GM18498 (cell line): ENCODE measurements around the gene PEX1.
"Not testable (repeated sequence)": the region's sequence is repeated elsewhere in the genome, so short reads cannot be mapped to it uniquely, and the experiment has no call there.

Experiments used
- ATAC-seq: cut with Tn5 transposase; IDR thresholded peaks from one replicate; pipeline ENCODE4 v1.9.1; 2021; ENCODE audit warnings: mild to moderate bottlenecking, moderate library complexity; ENCODE audit not compliant: unreplicated experiment

Gene PEX1

DNA sequence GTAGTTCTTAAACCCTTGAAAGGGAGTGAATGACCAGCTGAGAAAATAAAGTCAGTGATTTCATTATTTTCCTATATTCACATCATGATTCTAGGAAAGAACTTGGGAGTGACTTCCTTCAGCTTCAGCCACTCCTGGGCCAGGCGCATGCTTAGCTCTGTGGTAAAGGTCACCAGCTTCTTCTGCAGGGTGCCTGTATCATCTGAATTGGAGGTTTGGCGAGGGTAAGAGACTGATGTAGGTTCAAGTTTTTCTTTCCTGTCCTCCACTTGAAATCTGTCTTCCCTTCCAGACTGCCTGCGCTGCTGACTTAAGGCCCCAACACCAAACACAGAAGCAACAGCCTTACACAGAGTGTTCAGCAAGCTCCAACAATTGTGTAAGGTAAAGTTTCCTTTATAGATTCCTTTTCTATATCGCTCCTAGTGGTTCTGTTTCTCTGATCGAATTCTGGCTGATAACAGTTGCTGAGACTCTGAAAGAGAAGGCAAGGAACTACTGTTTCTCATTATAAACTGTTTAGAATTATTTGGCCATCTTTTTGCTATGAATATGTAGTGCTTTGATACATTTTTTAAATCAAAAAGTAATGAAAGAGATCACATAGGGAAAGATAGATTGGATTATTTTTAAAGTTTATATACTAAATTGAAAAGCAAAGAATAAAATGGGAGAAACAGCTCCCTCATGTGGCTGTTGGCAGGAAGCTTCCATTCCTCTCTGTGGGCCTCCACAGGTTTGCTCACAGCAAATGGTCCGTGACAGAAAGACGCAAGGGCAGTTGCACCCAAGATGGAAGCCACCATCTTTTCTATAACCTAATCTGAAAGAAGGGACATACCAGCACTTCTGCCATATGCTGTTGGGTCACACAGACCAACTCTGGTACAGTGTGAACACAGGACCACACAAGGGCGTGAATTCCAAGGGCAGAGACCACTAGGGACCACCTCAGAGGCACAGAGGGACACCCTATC lies 67.0 kb downstream of the PEX1 start:
- ATAC-seq = peak; percentile 70

DNA sequence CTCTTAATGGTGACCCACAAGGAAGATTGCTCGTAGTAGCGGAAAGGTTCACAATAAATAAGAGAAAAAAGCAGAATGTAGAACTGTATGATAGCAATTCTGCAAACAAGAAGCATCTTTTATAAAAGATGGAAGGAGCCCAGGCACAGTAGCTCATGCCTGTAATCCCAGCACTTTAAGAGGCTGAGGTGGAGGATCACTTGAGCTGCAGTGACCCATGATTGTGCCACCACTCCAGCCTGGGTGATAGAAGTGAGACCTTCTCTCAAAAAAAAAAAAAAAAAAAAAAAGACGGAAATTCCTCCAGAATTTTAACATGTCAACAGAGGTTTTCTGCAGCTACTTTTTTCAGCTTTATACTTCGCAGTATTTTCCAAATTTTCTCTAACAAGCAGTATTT lies 67.8 kb downstream of the PEX1 start:
- no peak for ATAC-seq

DNA sequence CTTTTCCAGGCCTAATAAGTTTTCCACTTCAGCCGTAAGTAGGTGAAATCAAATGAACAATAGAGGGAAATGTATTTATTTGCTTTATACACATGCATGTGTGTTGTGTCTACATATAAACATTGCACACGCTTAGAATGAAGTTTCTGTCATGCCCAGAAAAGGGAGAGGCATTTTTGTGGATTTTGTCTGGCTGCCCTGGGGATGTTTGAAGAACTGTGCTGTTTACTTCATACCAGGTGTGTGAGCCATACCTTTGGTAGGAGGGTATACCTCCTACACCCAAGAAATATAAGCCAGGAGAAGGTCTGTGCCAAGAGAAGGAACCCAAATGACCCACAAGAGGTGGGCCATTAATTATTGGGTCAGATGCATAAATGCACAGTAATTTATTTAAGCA lies 68.2 kb downstream of the PEX1 start:
- no peak for ATAC-seq

DNA sequence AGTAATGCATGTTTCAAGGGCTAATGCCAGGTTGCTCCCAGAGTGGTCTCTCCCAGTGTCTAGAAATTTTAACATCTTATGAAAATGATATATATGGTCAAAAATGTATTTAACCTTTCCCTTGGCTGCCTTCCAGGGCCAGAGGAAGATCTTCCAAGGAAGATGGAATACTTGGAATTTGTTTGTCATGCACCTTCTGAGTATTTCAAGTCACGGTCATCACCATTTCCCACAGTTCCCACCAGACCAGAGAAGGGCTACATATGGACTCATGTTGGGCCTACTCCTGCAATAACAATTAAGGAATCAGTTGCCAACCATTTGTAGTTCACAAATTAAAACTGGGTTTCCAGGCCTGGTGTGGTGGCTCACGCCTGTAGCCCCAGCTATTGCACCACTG lies 72.1 kb downstream of the PEX1 start:
- ATAC-seq = no peak

DNA sequence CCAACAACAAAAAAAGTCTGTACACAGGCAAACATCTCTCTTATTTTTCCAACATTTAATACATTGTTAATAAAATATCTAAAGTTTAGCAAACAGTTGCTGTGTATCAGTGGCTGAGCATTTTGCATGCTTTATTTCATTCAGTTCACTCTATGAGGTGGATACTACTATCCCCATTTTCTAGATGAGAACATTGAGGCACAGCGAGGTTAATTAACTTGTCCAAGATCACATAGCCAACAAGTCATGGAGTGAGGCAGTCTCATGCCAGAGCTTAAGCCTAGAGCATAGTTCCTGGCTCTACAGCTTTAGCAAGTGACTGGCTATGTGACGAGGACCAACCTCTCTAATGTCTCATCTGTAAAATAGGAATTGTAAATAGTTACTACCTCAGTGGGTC lies 76.7 kb downstream of the PEX1 start:
- ATAC-seq = no peak

DNA sequence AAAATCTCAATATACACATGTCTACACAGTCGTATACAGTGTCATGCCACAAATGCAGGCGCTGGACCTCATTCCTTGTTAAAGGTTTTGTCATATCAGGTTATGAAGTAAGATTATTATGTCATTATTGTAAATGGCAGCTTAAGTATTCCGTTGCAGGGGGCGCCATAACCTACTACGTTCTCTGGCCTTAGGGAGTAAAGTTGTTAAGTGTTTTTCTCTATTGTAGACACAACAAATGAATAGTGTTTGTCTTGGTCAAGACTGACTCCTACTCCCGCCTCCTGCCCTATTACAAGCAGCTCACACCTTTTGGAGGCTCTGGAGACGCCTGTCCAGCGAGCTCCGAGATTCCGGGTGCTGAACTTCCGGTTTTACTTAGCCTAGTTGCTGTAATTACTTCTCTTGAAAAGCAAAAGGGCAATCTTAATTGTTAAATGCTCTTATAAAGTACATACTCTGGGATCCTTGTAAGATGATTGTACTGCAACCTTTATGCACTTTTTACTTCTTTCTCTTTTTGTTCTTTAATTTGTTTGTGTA lies 80.0 kb downstream of the PEX1 start:
- ATAC-seq = peak; percentile 45

DNA sequence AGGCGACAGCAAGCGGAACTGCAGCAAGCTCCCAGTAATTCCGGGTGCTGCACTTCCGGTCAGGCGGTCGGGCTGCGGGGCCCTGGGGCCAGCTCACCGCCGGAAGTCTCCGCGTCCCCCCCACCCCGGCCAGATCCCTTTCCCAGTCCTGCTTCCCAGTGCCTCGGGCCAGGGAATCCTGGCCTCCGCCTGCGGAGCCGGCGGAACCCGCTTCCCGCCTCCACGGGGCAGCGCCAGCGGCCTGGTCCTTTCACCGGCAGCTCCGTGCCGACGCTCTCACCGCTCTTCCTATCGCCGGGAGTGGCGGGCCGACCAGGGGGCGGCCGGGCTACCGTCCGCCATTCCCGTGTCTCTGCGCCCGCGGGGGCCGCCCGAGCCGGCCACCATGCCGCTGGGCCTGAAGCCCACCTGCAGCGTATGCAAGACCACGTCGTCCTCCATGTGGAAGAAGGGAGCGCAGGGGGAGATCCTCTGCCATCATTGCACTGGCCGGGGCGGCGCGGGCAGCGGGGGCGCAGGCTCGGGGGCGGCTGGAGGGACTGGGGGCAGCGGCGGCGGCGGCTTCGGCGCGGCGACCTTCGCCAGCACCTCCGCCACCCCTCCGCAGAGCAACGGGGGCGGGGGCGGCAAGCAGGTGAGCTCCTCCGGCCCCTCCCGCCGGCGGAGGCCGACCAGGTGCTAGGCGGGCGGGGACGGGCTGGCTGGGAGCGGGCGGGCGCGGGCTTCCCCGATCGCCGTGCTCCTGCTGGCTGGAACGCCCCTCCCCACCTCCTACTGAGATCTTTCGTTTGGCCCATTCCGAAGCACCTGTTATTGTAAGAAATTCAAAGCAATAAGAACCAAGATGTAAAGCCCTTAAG lies 80.7 kb downstream of the PEX1 start, which contains the start of gene GATAD1:
GATAD1 (plus strand) TSS at position 138 of the 860 bp plus-strand sequence; CDS start at position 386, 248 bp downstream.
- peak; percentile 94 for ATAC-seq

DNA sequence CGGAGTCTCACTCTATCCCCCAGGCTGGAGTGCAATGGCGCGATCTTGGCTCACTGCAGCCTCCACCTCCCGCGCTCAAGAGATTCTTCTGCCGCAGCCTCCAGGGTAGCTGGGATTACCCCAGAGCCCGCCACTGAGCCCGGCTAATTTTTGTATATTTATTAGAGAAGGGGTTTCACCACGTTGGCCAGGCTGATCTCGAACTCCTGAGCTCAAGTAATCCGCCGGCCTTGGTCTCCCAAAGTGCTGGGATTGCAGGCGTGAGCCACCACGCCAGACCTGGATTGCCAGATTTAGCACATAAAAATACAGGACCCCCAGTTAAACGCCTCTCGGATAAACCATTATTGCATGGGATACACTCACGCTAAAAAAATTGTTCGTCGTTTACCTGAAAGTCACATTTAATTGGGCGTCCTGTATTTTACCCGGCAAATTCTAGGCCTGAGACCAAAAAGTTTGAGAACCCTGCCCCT lies 81.4 kb downstream of the PEX1 start:
- ATAC-seq = no peak

DNA sequence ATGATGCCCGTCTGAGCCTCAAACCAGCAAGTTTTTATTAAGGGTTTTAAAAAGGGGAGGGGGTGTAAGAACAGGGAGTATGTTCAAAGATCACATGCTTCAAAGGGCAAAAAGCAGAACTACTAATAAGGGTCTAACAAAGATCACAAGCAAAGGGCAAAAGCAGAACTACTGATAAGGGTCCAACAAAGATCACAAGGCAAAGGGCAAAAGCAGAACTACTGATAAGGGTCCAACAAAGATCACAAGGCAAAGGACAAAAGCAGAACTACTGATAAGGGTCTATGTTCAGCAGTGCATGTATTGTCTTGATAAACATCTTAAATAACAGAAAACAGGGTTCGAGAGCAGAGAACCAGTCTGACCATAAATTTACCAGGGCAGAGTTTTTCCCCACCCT lies 85.6 kb downstream of the PEX1 start:
- ATAC-seq = not testable (repeated sequence)

DNA sequence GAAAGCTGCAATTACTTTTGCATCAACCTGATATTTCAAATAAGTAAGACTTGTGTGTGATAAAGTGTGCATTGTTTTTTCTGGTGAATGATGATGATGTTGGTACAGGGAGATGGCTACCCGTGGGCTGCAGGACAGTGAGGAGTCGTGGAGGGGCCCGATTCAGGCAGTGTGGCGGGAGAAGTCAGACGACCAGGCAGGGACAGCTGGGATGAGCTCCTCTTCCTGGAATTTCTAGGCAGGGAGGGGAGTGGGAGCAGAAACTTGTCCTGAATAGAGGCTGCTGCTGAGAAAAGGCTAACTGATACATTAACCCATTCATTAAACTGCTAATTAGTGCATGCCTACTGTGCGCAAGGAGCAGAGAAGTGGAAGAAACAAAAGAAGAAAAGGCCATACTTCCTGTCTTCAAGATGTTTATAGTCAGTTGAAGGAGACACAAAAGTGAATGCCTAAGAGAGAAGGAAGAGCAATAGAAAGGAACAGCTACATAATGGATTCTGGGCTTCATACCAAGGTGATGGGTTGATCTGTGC lies 90.3 kb downstream of the PEX1 start:
- ATAC-seq = no peak
